ENCODE measurements around the gene PLPPR2. TPM values are rescaled to one million over a fixed set of nuclear protein-coding genes. Genes with fewer than 3 reads are reported as not detected.
"Not testable (repeated sequence)": the region's sequence is repeated elsewhere in the genome, so short reads cannot be mapped to it uniquely, and the experiment has no call there.

PLPPR2 gene
- total RNA-seq, 1 donor from 2014 or later: 1.8 TPM

- Histone ChIP-seq H3K27me3 (ENCODE audit: control insufficient read depth, insufficient read depth, low read length) (no peaks in the 10 kb centered on the region), H3K36me3 (ENCODE audit: control insufficient read depth, insufficient read depth, low read length) (peaks cover 30% of the 10 kb centered on the region), H3K4me3 (ENCODE audit: low read depth, low read length) (peak overlapping the region; percentile 72)
- DNase-seq (ENCODE audit: low read depth) (peak; percentile 49), FAIRE-seq (no peak)
- no peak for TF ChIP-seq CTCF (IDR thresholded peaks at IDR 0.05; ENCODE audit: insufficient read depth, low read length, severe bottlenecking)
Measured at GRCh38 chr19:11338569-11339253, 16.5 kb upstream of the PLPPR2 start.

- no peak for TF ChIP-seq CTCF (IDR thresholded peaks at IDR 0.05; ENCODE audit: insufficient read depth, low read length, severe bottlenecking)
- DNase-seq (ENCODE audit: low read depth) (peak; percentile 72), FAIRE-seq (no peak)
- peak within 1 kb of the TSS; percentile 72 for H3K4me3 ChIP-seq (ENCODE audit: low read depth, low read length)
- H3K36me3 ChIP-seq (ENCODE audit: control insufficient read depth, insufficient read depth, low read length): peaks cover 23% of the 10 kb centered on the region
- H3K27me3 ChIP-seq (ENCODE audit: control insufficient read depth, insufficient read depth, low read length): no peaks in the 10 kb centered on the region
Measured at GRCh38 chr19:11339254-11340098, 15.8 kb upstream of the PLPPR2 start, which contains the start of gene RAB3D. TSS of gene RAB3D (minus strand) at chr19:11339657. CDS start at chr19:11337399, 2,258 bp downstream.

DNA sequence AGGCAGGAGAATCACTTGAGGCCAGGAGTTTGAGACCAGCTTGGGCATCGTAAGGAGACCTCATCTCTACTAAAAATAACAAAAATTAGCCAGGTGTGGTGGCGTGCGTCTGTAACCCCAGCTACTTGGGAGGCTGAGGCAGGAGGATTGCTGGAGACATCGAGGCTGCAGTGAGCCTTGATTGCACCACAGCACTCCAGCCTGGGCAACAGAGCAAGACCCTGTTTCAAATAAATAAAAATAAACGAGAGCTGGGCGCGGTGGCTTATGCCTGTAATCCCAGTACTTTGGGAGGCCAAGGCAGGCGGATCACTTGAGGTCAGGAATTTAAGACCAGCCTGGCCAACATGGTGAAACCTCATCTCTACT is 15.1 kb upstream of the PLPPR2 start:
- H3K4me3 ChIP-seq (ENCODE audit: low read depth, low read length); FAIRE-seq: not testable (repeated sequence)

GRCh38 chr19:11342429-11342828 is 12.8 kb upstream of the PLPPR2 start:
- DNase-seq (ENCODE audit: low read depth): no peak
- Histone ChIP-seq H3K27me3 (ENCODE audit: control insufficient read depth, insufficient read depth, low read length) (no peaks in the 10 kb centered on the region), H3K36me3 (ENCODE audit: control insufficient read depth, insufficient read depth, low read length) (peaks cover 3% of the 10 kb centered on the region), H3K4me3 (ENCODE audit: low read depth, low read length) (no peak overlapping the region)
- TF ChIP-seq CTCF (IDR thresholded peaks at IDR 0.05; ENCODE audit: insufficient read depth, low read length, severe bottlenecking): no peak
- FAIRE-seq: no peak

More for the DNA sequence above, 15.1 kb upstream of the PLPPR2 start:
- H3K36me3 ChIP-seq (ENCODE audit: control insufficient read depth, insufficient read depth, low read length): peaks cover 21% of the 10 kb centered on the region
- not testable (repeated sequence) for H3K27me3 ChIP-seq (ENCODE audit: control insufficient read depth, insufficient read depth, low read length); DNase-seq (ENCODE audit: low read depth)

DNA sequence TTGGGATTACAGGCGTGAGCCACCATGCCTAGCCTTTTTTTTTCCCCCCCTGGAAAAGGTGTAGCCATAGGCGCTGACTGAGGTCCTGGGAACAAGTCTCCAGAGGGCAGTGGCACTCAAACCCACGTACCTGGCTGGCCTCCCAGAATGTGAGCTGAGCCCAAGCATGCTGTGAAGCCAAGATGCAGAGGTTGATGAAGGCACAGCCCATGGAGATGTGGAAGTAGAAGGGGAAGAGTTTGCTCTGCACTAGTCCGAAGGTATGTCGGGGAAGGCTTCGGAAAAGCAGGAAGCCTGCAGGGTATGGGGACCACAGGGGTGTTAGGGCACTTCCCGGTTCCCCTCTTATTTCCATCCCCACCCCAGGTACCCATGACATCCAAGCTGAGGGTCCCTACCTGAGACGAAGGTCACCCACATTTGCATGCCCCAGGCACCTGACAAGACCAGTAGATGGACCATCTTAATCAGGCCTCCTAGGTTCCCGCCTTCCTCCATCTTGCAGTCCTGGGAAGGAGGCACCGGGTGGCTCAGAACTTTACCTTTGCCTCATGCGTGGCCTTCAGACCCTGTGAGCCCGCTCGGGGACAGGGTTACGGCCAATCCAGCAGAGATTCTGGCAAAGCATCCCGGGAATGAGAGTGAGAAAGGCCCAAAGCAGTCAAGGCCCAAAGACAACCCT is 10.0 kb upstream of the PLPPR2 start:
- peak; percentile 23 for FAIRE-seq
- Histone ChIP-seq H3K4me3 (ENCODE audit: low read depth, low read length) (peak overlapping the region; percentile 78), H3K36me3 (ENCODE audit: control insufficient read depth, insufficient read depth, low read length) (peaks cover 3% of the 10 kb centered on the region), H3K27me3 (ENCODE audit: control insufficient read depth, insufficient read depth, low read length) (no peaks in the 10 kb centered on the region)
- DNase-seq (ENCODE audit: low read depth): peak; percentile 22
- TF ChIP-seq CTCF (IDR thresholded peaks at IDR 0.05; ENCODE audit: insufficient read depth, low read length, severe bottlenecking): no peak
